ENCODE measurements around the gene ZNF333.

ZNF333 gene

DNA sequence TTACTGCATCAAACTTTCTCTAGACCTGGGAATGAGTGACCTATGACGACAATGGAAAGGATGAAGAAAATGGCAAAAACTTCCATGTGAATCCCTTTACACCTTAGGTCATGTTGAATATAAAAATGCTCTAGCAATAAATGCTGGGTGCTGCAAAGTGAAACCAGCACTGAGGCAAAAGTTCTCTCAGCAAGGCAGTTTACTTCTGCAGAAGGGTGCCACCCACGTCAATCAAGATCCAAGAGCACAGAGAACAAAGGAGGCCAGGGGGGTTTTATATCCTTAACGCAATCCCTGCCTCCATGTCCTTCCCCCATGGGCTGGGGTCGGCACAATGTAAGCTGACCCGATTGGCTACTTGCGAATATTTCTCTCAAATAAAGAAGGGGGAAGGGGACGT lies 38.7 kb downstream of the ZNF333 start:
- Histone ChIP-seq H3K9ac (ENCODE audit: low read depth in 1 of 2, low read length in 2 of 2) (no peak overlapping the region), H3K9me3 (ENCODE audit: control insufficient read depth in 2 of 2, low read length in 2 of 2) (peaks cover 11 to 15% of the 10 kb centered on the region in 2 donors), H3K4me3 (ENCODE audit: low read length in 2 of 2) (no peak overlapping the region), H3K4me1 (ENCODE audit: control insufficient read depth in 2 of 2, insufficient read depth in 2 of 2, low read length in 2 of 2) (no peaks in the 10 kb centered on the region), H3K27ac (ENCODE audit: low read depth in 2 of 2, low read length in 2 of 2) (no peak overlapping the region), H3K36me3 (ENCODE audit: control insufficient read depth in 2 of 2, insufficient read depth in 2 of 2, low read length in 2 of 2) (no peaks in the 10 kb centered on the region), H3K27me3 (ENCODE audit: control insufficient read depth in 2 of 2, insufficient read depth in 2 of 2, low read length in 2 of 2) (no peaks in the 10 kb centered on the region)

DNA sequence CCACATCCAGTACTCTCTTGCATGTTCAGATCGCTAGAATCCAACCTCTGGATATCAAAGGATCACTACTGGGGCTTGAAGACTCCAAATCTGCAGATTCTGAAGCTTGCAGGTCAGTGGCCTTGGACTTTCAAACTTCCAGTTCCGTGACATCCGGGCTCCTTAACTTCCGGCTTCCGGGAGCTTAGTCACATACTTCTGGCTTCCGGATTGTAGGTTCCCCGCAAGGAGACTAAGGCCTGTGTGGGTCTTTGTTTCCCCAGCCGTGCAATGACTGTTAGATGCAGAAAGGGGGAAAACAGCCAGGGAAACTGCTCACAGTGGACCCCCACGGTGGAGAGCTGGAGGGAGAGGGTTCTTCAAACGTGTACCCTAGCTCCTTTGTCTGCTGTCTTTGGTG lies 41.4 kb downstream of the ZNF333 start:
- no peaks in the 10 kb centered on the region for H3K36me3 ChIP-seq (ENCODE audit: control insufficient read depth in 2 of 2, insufficient read depth in 2 of 2, low read length in 2 of 2)
- H3K9me3 ChIP-seq (ENCODE audit: control insufficient read depth in 2 of 2, low read length in 2 of 2): peaks cover 3 to 10% of the 10 kb centered on the region in 2 donors
- no peaks in the 10 kb centered on the region for H3K27me3 ChIP-seq (ENCODE audit: control insufficient read depth in 2 of 2, insufficient read depth in 2 of 2, low read length in 2 of 2)
- no peaks in the 10 kb centered on the region for H3K4me1 ChIP-seq (ENCODE audit: control insufficient read depth in 2 of 2, insufficient read depth in 2 of 2, low read length in 2 of 2)
- H3K4me3 ChIP-seq (ENCODE audit: low read length in 2 of 2): no peak overlapping the region
- H3K27ac ChIP-seq (ENCODE audit: low read depth in 2 of 2, low read length in 2 of 2): no peak overlapping the region
- no peak overlapping the region for H3K9ac ChIP-seq (ENCODE audit: low read depth in 1 of 2, low read length in 2 of 2)

- Histone ChIP-seq H3K4me1 (ENCODE audit: control insufficient read depth in 2 of 2, insufficient read depth in 2 of 2, low read length in 2 of 2) (no peaks in the 10 kb centered on the region), H3K9me3 (ENCODE audit: control insufficient read depth in 2 of 2, low read length in 2 of 2) (peaks cover 3 to 10% of the 10 kb centered on the region in 2 donors), H3K36me3 (ENCODE audit: control insufficient read depth in 2 of 2, insufficient read depth in 2 of 2, low read length in 2 of 2) (no peaks in the 10 kb centered on the region), H3K27me3 (ENCODE audit: control insufficient read depth in 2 of 2, insufficient read depth in 2 of 2, low read length in 2 of 2) (no peaks in the 10 kb centered on the region), H3K27ac (ENCODE audit: low read depth in 2 of 2, low read length in 2 of 2) (no peak overlapping the region), H3K4me3 (ENCODE audit: low read length in 2 of 2) (no peak overlapping the region), H3K9ac (ENCODE audit: low read depth in 1 of 2, low read length in 2 of 2) (no peak overlapping the region)
Observed at GRCh38 chr19:14732510-14732909, 42.7 kb downstream of the ZNF333 start.

GRCh38 chr19:14733574-14733973 lies 43.7 kb downstream of the ZNF333 start:
- no peaks in the 10 kb centered on the region for H3K4me1 ChIP-seq (ENCODE audit: control insufficient read depth in 2 of 2, insufficient read depth in 2 of 2, low read length in 2 of 2)
- H3K9ac ChIP-seq (ENCODE audit: low read depth in 1 of 2, low read length in 2 of 2): no peak overlapping the region
- no peak overlapping the region for H3K4me3 ChIP-seq (ENCODE audit: low read length in 2 of 2)
- H3K9me3 ChIP-seq (ENCODE audit: control insufficient read depth in 2 of 2, low read length in 2 of 2): peaks cover 3 to 6% of the 10 kb centered on the region in 2 donors
- no peaks in the 10 kb centered on the region for H3K36me3 ChIP-seq (ENCODE audit: control insufficient read depth in 2 of 2, insufficient read depth in 2 of 2, low read length in 2 of 2)
- no peaks in the 10 kb centered on the region for H3K27me3 ChIP-seq (ENCODE audit: control insufficient read depth in 2 of 2, insufficient read depth in 2 of 2, low read length in 2 of 2)
- no peak overlapping the region for H3K27ac ChIP-seq (ENCODE audit: low read depth in 2 of 2, low read length in 2 of 2)

DNA sequence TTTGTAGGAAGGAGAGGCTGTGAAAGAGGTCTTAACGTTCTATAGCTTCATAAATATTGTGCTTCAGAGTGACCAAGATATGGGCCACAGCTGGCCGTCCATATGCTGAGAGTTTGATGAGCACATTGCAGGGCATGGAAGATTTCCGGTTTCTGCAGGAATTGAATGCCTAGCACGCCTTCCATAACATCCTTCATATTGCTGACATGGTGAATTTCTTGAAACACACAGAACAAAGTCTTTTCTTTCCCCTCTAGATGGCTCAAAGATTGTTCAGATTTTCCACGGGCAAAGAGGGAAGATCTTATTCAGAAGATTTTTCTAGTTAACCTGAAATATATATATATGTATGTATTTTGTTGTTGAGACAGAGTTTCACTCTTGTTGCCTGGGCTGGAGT lies 46.1 kb downstream of the ZNF333 start:
- Histone ChIP-seq H3K27ac (ENCODE audit: low read depth in 2 of 2, low read length in 2 of 2) (no peak overlapping the region), H3K27me3 (ENCODE audit: control insufficient read depth in 2 of 2, insufficient read depth in 2 of 2, low read length in 2 of 2) (no peaks in the 10 kb centered on the region), H3K36me3 (ENCODE audit: control insufficient read depth in 2 of 2, insufficient read depth in 2 of 2, low read length in 2 of 2) (no peaks in the 10 kb centered on the region), H3K4me1 (ENCODE audit: control insufficient read depth in 2 of 2, insufficient read depth in 2 of 2, low read length in 2 of 2) (no peaks in the 10 kb centered on the region), H3K9me3 (ENCODE audit: control insufficient read depth in 2 of 2, low read length in 2 of 2) (no peaks in the 10 kb centered on the region), H3K4me3 (ENCODE audit: low read length in 2 of 2) (no peak overlapping the region), H3K9ac (ENCODE audit: low read depth in 1 of 2, low read length in 2 of 2) (no peak overlapping the region)

DNA sequence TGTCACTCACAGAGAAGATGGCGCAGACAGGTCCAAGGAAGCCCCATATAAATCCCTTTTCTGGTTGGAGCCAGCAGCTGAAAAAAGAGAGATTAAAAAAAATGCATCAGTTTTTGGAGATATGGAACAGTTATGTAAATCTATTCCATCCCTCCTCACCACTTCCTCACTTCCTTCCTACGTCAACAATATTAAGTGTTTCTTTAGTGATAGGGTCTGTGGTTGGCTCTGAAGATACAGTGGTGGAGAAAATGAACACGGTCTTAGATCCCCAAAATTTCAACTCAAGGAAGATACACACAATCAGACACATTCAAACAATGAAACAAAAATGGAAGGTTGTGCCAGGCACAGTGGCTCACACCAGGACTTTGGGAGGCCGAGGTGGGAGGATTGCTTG lies 57.0 kb downstream of the ZNF333 start:
- H3K9ac ChIP-seq (ENCODE audit: low read depth in 1 of 2, low read length in 2 of 2): no peak overlapping the region
- H3K4me1 ChIP-seq (ENCODE audit: control insufficient read depth in 2 of 2, insufficient read depth in 2 of 2, low read length in 2 of 2): no peaks in the 10 kb centered on the region
- no peak overlapping the region for H3K27ac ChIP-seq (ENCODE audit: low read depth in 2 of 2, low read length in 2 of 2)
- no peaks in the 10 kb centered on the region for H3K9me3 ChIP-seq (ENCODE audit: control insufficient read depth in 2 of 2, low read length in 2 of 2)
- H3K36me3 ChIP-seq (ENCODE audit: control insufficient read depth in 2 of 2, insufficient read depth in 2 of 2, low read length in 2 of 2): no peaks in the 10 kb centered on the region
- H3K4me3 ChIP-seq (ENCODE audit: low read length in 2 of 2): no peak overlapping the region
- H3K27me3 ChIP-seq (ENCODE audit: control insufficient read depth in 2 of 2, insufficient read depth in 2 of 2, low read length in 2 of 2): no peaks in the 10 kb centered on the region

- Histone ChIP-seq H3K4me3 (ENCODE audit: low read length in 2 of 2) (no peak overlapping the region), H3K27me3 (ENCODE audit: control insufficient read depth in 2 of 2, insufficient read depth in 2 of 2, low read length in 2 of 2) (no peaks in the 10 kb centered on the region), H3K27ac (ENCODE audit: low read depth in 2 of 2, low read length in 2 of 2) (no peak overlapping the region), H3K36me3 (ENCODE audit: control insufficient read depth in 2 of 2, insufficient read depth in 2 of 2, low read length in 2 of 2) (no peaks in the 10 kb centered on the region), H3K4me1 (ENCODE audit: control insufficient read depth in 2 of 2, insufficient read depth in 2 of 2, low read length in 2 of 2) (no peaks in the 10 kb centered on the region), H3K9me3 (ENCODE audit: control insufficient read depth in 2 of 2, low read length in 2 of 2) (no peaks in the 10 kb centered on the region), H3K9ac (ENCODE audit: low read depth in 1 of 2, low read length in 2 of 2) (no peak overlapping the region)
Observed at GRCh38 chr19:14748601-14749000, 58.8 kb downstream of the ZNF333 start.

GRCh38 chr19:14758816-14759215 lies 69.0 kb downstream of the ZNF333 start:
- peak overlapping the region in 1 of 2 donors; percentile 27 for H3K4me3 ChIP-seq (ENCODE audit: low read length in 2 of 2)

DNA sequence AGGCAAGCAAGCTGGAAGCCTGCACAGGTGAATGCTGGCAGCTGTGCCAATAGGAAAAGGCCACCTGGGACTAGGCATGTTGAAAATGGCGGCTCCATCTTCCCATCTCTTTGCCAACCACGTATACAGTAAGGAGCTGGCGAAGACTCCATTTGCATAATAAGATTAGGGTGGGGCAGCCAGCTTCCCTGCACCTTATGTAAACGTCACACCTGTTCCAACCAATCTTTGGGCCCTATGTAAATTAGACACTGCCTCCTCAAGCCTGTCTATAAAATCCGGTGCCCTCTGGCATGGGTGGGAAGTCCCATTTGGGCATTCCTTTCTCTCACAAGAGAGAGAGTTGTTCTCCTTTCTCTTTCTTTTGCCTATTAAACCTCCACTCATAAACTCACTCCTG lies 71.8 kb downstream of the ZNF333 start:
- Histone ChIP-seq H3K27me3 (ENCODE audit: control insufficient read depth in 2 of 2, insufficient read depth in 2 of 2, low read length in 2 of 2) (no peaks in the 10 kb centered on the region), H3K36me3 (ENCODE audit: control insufficient read depth in 2 of 2, insufficient read depth in 2 of 2, low read length in 2 of 2) (no peaks in the 10 kb centered on the region), H3K9ac (ENCODE audit: low read depth in 1 of 2, low read length in 2 of 2) (no peak overlapping the region), H3K4me1 (ENCODE audit: control insufficient read depth in 2 of 2, insufficient read depth in 2 of 2, low read length in 2 of 2) (no peaks in the 10 kb centered on the region), H3K4me3 (ENCODE audit: low read length in 2 of 2) (no peak overlapping the region), H3K27ac (ENCODE audit: low read depth in 2 of 2, low read length in 2 of 2) (no peak overlapping the region), H3K9me3 (ENCODE audit: control insufficient read depth in 2 of 2, low read length in 2 of 2) (no peaks in the 10 kb centered on the region)

More at GRCh38 chr19:14758816-14759215, 69.0 kb downstream of the ZNF333 start:
- Histone ChIP-seq H3K27me3 (ENCODE audit: control insufficient read depth in 2 of 2, insufficient read depth in 2 of 2, low read length in 2 of 2) (no peaks in the 10 kb centered on the region), H3K9me3 (ENCODE audit: control insufficient read depth in 2 of 2, low read length in 2 of 2) (no peaks in the 10 kb centered on the region), H3K36me3 (ENCODE audit: control insufficient read depth in 2 of 2, insufficient read depth in 2 of 2, low read length in 2 of 2) (no peaks in the 10 kb centered on the region), H3K27ac (ENCODE audit: low read depth in 2 of 2, low read length in 2 of 2) (no peak overlapping the region), H3K9ac (ENCODE audit: low read depth in 1 of 2, low read length in 2 of 2) (no peak overlapping the region), H3K4me1 (ENCODE audit: control insufficient read depth in 2 of 2, insufficient read depth in 2 of 2, low read length in 2 of 2) (no peaks in the 10 kb centered on the region)

DNA sequence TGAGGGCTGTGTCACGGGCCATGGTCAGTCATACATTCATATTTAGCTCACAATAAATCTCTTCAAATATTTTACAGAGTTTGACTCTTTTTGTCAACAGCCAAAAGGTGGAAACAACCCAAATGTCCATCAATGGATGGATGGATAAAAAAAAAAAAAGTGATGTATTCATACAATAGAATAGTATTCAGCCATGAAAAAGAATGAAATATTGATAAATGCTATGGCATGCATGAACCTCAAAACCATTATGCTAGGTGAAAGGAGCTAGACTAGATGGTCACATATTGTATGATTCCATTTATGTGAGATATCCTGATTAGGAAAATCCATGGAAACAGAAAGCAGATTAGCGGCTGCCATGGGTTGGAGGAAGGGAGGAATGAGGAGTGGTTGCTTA lies 72.3 kb downstream of the ZNF333 start:
- H3K9me3 ChIP-seq (ENCODE audit: control insufficient read depth in 2 of 2, low read length in 2 of 2): no peaks in the 10 kb centered on the region
- no peak overlapping the region for H3K27ac ChIP-seq (ENCODE audit: low read depth in 2 of 2, low read length in 2 of 2)
- no peaks in the 10 kb centered on the region for H3K36me3 ChIP-seq (ENCODE audit: control insufficient read depth in 2 of 2, insufficient read depth in 2 of 2, low read length in 2 of 2)
- no peak overlapping the region for H3K4me3 ChIP-seq (ENCODE audit: low read length in 2 of 2)
- no peak overlapping the region for H3K9ac ChIP-seq (ENCODE audit: low read depth in 1 of 2, low read length in 2 of 2)
- no peaks in the 10 kb centered on the region for H3K27me3 ChIP-seq (ENCODE audit: control insufficient read depth in 2 of 2, insufficient read depth in 2 of 2, low read length in 2 of 2)
- H3K4me1 ChIP-seq (ENCODE audit: control insufficient read depth in 2 of 2, insufficient read depth in 2 of 2, low read length in 2 of 2): no peaks in the 10 kb centered on the region

- H3K27me3 ChIP-seq (ENCODE audit: control insufficient read depth in 2 of 2, insufficient read depth in 2 of 2, low read length in 2 of 2): no peaks in the 10 kb centered on the region
- no peaks in the 10 kb centered on the region for H3K4me1 ChIP-seq (ENCODE audit: control insufficient read depth in 2 of 2, insufficient read depth in 2 of 2, low read length in 2 of 2)
- H3K9me3 ChIP-seq (ENCODE audit: control insufficient read depth in 2 of 2, low read length in 2 of 2): no peaks in the 10 kb centered on the region
- no peaks in the 10 kb centered on the region for H3K36me3 ChIP-seq (ENCODE audit: control insufficient read depth in 2 of 2, insufficient read depth in 2 of 2, low read length in 2 of 2)
- H3K9ac ChIP-seq (ENCODE audit: low read depth in 1 of 2, low read length in 2 of 2): no peak overlapping the region
- H3K27ac ChIP-seq (ENCODE audit: low read depth in 2 of 2, low read length in 2 of 2): no peak overlapping the region
- H3K4me3 ChIP-seq (ENCODE audit: low read length in 2 of 2): no peak overlapping the region
Observed at GRCh38 chr19:14763497-14764145, 73.8 kb downstream of the ZNF333 start.
